Muscle of back (tissue), 11 donors: ENCODE measurements around the gene TMEM141. TPM values are rescaled to one million over a fixed set of nuclear protein-coding genes. Genes with fewer than 3 reads are reported as not detected.
"Not testable (repeated sequence)": the region's sequence is repeated elsewhere in the genome, so short reads cannot be mapped to it uniquely, and the experiment has no call there.

Source experiments
- DNase-seq, 3 donors: peaks; one replicate each; pipeline versions ENCODE4 v3.0.0 to v3.0.0-alpha.2; 2013
- polyA plus RNA-seq, 10 donors: library from polyadenylated mRNA; unstranded; fragments of 120-200 nt; gene quantifications; one replicate each; pipeline ENCODE4 v1.2.1, GENCODE V29; 2013; ENCODE audit not compliant: insufficient read length in 10 of 10

Gene TMEM141
- polyA plus RNA-seq, 10 donors = 24.8 to 43.7 (median 34.1) TPM

- no peak for DNase-seq
Observed at GRCh38 chr9:136769710-136770191, 21.4 kb upstream of the TMEM141 start.

GRCh38 chr9:136771907-136772415 is 19.2 kb upstream of the TMEM141 start:
- DNase-seq = no peak

GRCh38 chr9:136773386-136774044 is 17.6 kb upstream of the TMEM141 start:
- DNase-seq = no peak

- DNase-seq = no peak
Observed at GRCh38 chr9:136774416-136775045, 16.6 kb upstream of the TMEM141 start.

GRCh38 chr9:136775191-136775590 is 16.0 kb upstream of the TMEM141 start:
- no peak for DNase-seq

- DNase-seq = no peak
Observed at GRCh38 chr9:136776947-136777346, 14.2 kb upstream of the TMEM141 start.

GRCh38 chr9:136777359-136777758 is 13.8 kb upstream of the TMEM141 start:
- no peak for DNase-seq

- DNase-seq = no peak
Observed at GRCh38 chr9:136779808-136780207, 11.3 kb upstream of the TMEM141 start.

GRCh38 chr9:136782452-136782851 is 8.7 kb upstream of the TMEM141 start:
- no peak for DNase-seq

GRCh38 chr9:136784249-136784996 is 6.7 kb upstream of the TMEM141 start:
- no peak for DNase-seq

- DNase-seq = no peak
Observed at GRCh38 chr9:136784997-136785361, 6.2 kb upstream of the TMEM141 start.

GRCh38 chr9:136785565-136786355 is 5.4 kb upstream of the TMEM141 start:
- not testable (repeated sequence) for DNase-seq

- no peak for DNase-seq
Observed at GRCh38 chr9:136786451-136786850, 4.7 kb upstream of the TMEM141 start.

- DNase-seq = not testable (repeated sequence)
Observed at GRCh38 chr9:136786983-136787382, 4.2 kb upstream of the TMEM141 start.

GRCh38 chr9:136787690-136788400 is 3.3 kb upstream of the TMEM141 start:
- DNase-seq = peak; percentile 54 to 84 (median 77)

- DNase-seq = not testable (repeated sequence)
Observed at GRCh38 chr9:136788644-136789522, 2.3 kb upstream of the TMEM141 start.

GRCh38 chr9:136789523-136789937 is 1.6 kb upstream of the TMEM141 start:
- no peak for DNase-seq

GRCh38 chr9:136791516-136792276 is 552 bp downstream of the TMEM141 start:
- DNase-seq = peak in 1 of 3 donors; percentile 34
